Endothelial cell of umbilical vein (primary cell): Measurements from ENCODE around the gene PASK. TPM values are rescaled to one million over a fixed set of nuclear protein-coding genes. Genes with fewer than 3 reads are reported as not detected.

Experiments used
- BruUV-seq: library from RNA; stranded (reverse); fragments of 400-500 nt; replicated peaks from 2 replicates; lab custom pipeline; 2021; lab: Mats Ljungman, UMichigan
- CTCF ChIA-PET: fragments of 300-600, 350-600 bp; sonication (Branson Sonifier 250); formaldehyde crosslinking; loops from one replicate; lab custom pipeline; 2021; ENCODE audit warnings: antibody characterized with exemption, inconsistent platforms; lab: Charles Lee
- POLR2A ChIA-PET: fragments of 300-600, 350-600 bp; sonication (Branson Sonifier 250); formaldehyde crosslinking; loops from one replicate; lab custom pipeline; 2021; ENCODE audit warnings: antibody characterized with exemption, inconsistent platforms; lab: Charles Lee
- DNase-seq: peaks from one replicate; pipeline ENCODE4 v3.0.0-alpha.2; 2011; ENCODE audit warnings: low read depth, low spot score
- FAIRE-seq: peaks from 2 replicates; lab custom pipeline; 2011; peaks lifted over from hg19 to GRCh38; lab: Jason Lieb, UNC
- H2AFZ ChIP-seq: 2 replicates; pipeline ENCODE4 v1.6.0; 2012; ENCODE audit warnings: low read depth, low read length, control low read depth, inconsistent platforms
- H3K27ac ChIP-seq: 2 replicates; pipeline ENCODE4 v1.5.1; 2011; ENCODE audit warnings: low read depth, mild to moderate bottlenecking, control low read depth, low read length, moderate library complexity; ENCODE audit not compliant: insufficient read depth
- H3K27me3 ChIP-seq, 2 experiments: 2 replicates each; pipeline versions ENCODE4 v1.6.0 to v1.6.1; 2011; ENCODE audit warnings: low read length in 2 of 2, mixed read lengths in 1 of 2; ENCODE audit not compliant: control insufficient read depth in 2 of 2, insufficient read depth in 2 of 2
- H3K36me3 ChIP-seq, 2 experiments: 2 replicates in 1 of 2; 3 replicates in 1 of 2; pipeline ENCODE4 v1.5.1; 2011; ENCODE audit warnings: low read length in 2 of 2, mild to moderate bottlenecking in 1 of 2, moderate library complexity in 1 of 2; ENCODE audit not compliant: control insufficient read depth in 2 of 2, insufficient read depth in 2 of 2; ENCODE audit errors: extremely low read depth in 1 of 2
- H3K4me1 ChIP-seq: 3 replicates; pipeline ENCODE4 v1.5.1; 2011; ENCODE audit warnings: mild to moderate bottlenecking, low read length; ENCODE audit not compliant: control insufficient read depth, insufficient read depth; ENCODE audit errors: extremely low read depth
- H3K4me2 ChIP-seq: 2 replicates; pipeline ENCODE4 v1.6.1; 2011; ENCODE audit warnings: low read length, control low read depth, mixed read lengths; ENCODE audit not compliant: insufficient read depth
- H3K4me3 ChIP-seq, 3 experiments: fragments of 200-600 bp in 1 of 3; sonication (generic), shearing (Covaris generic) in 1 of 3; replicated peaks in 1 of 3; 2 replicates each; pipeline ENCODE4 v1.5.1; 2011 to 2016; ENCODE audit warnings: control low read depth in 3 of 3, low read length in 3 of 3, mild to moderate bottlenecking in 2 of 3, inconsistent platforms in 1 of 3, low read depth in 1 of 3, moderate library complexity in 1 of 3; ENCODE audit not compliant: insufficient read depth in 1 of 3
- H3K79me2 ChIP-seq: 2 replicates; pipeline ENCODE4 v1.6.0; 2012; ENCODE audit warnings: low read length, inconsistent platforms; ENCODE audit not compliant: control insufficient read depth, insufficient read depth
- H3K9ac ChIP-seq: replicated peaks from 2 replicates; pipeline ENCODE3; 2011; ENCODE audit warnings: low read length, control low read depth; ENCODE audit not compliant: insufficient read depth; ENCODE audit errors: extremely low read depth
- H3K9me1 ChIP-seq: replicated peaks from 3 replicates; pipeline ENCODE4 v1.6.0; 2011; ENCODE audit warnings: mild to moderate bottlenecking, low read length; ENCODE audit not compliant: control insufficient read depth, insufficient read depth; ENCODE audit errors: extremely low read depth
- H3K9me3 ChIP-seq: replicated peaks from 2 replicates; pipeline ENCODE4 v1.5.1; 2012; ENCODE audit warnings: low read length, inconsistent platforms; ENCODE audit not compliant: control insufficient read depth, insufficient read depth
- H4K20me1 ChIP-seq: replicated peaks from 2 replicates; pipeline ENCODE3; 2011; ENCODE audit warnings: mild to moderate bottlenecking, low read length; ENCODE audit not compliant: control insufficient read depth, insufficient read depth; ENCODE audit errors: extremely low read depth
- EZH2 ChIP-seq: IDR thresholded peaks from 2 replicates; pipeline ENCODE4 v1.6.1; 2012; ENCODE audit warnings: borderline replicate concordance, low read depth, mild to moderate bottlenecking, moderate library complexity, low read length, inconsistent platforms; ENCODE audit not compliant: severe bottlenecking
- FOS ChIP-seq: IDR thresholded peaks from 2 replicates; pipeline ENCODE4 v1.6.1; 2011; ENCODE audit warnings: mild to moderate bottlenecking, low read length, moderate library complexity, borderline replicate concordance; ENCODE audit not compliant: insufficient read depth
- GATA2 ChIP-seq: IDR thresholded peaks from 2 replicates; pipeline ENCODE4 v1.7.0; 2011; ENCODE audit warnings: low read depth, mild to moderate bottlenecking, moderate library complexity, mixed read lengths, low read length; ENCODE audit not compliant: insufficient read length, insufficient read depth
- JUN ChIP-seq: IDR thresholded peaks from 2 replicates; pipeline ENCODE4 v1.6.1; 2011; ENCODE audit warnings: borderline replicate concordance, low read depth; ENCODE audit not compliant: insufficient read length, insufficient read depth
- MAX ChIP-seq: IDR thresholded peaks from 2 replicates; pipeline ENCODE4 v1.6.1; 2011; ENCODE audit not compliant: insufficient read depth, insufficient read length
- MYC ChIP-seq: IDR thresholded peaks from one replicate; pipeline ENCODE4 v1.6.1; 2011; ENCODE audit warnings: mild to moderate bottlenecking, low read depth, low read length
- POLR2A ChIP-seq: IDR thresholded peaks from 2 replicates; pipeline ENCODE4 v1.6.1; 2012; ENCODE audit warnings: low read depth, mild to moderate bottlenecking, control low read depth, low read length
- POLR2AphosphoS5 ChIP-seq: IDR thresholded peaks from 2 replicates; pipeline ENCODE4 v1.6.1; 2012; ENCODE audit warnings: low read depth, mild to moderate bottlenecking, control low read depth, low read length, moderate library complexity; ENCODE audit not compliant: insufficient read depth
- dilution Hi-C: fragments of 300-500 bp; cut with MboI; formaldehyde crosslinking; loops from one replicate; pipeline ENCODE4 v1.15.0; 2019; ENCODE audit warnings: low sequenced_read_pairs; ENCODE audit not compliant: extremely low pct_ligation_motif_present
- intact Hi-C: fragments of 100-400 bp; cut with micrococcal nuclease; formaldehyde crosslinking; loops from one replicate; pipeline ENCODE4 v1.10.0; 2022
- polyA plus RNA-seq, 4 experiments: library from polyadenylated mRNA; depleted of rRNA in 3 of 4; stranded (reverse) in 3 of 4; unstranded in 1 of 4; fragments of >200 nt; gene quantifications; 2 replicates each; pipeline versions ENCODE4 v1.2.1 to v1.2.3, GENCODE V29; 2011 to 2012; ENCODE audit warnings: missing spikeins in 1 of 4
- total RNA-seq: library from RNA; stranded (reverse); gene quantifications from 2 replicates; pipeline ENCODE4 v1.2.3, GENCODE V29; 2021
- TF ChIP-seq, protein P1 (sequence below), 2 donors: IDR thresholded peaks; 1 replicate in 1 of 2; 2 replicates in 1 of 2; pipeline ENCODE4 v1.5.1; 2011; ENCODE audit warnings: low read length in 2 of 2, mild to moderate bottlenecking in 2 of 2, moderate library complexity in 2 of 2, control low read depth in 1 of 2, inconsistent platforms in 1 of 2, low read depth in 1 of 2; ENCODE audit not compliant: insufficient read depth in 1 of 2; ENCODE audit errors: extremely low read depth in 1 of 2

Gene PASK
- total and polyA plus RNA-seq, 2 donors (not counting 3 experiments of a cell fraction or from before 2014, with no cell fraction given) = 5.7 to 17.3 TPM

GRCh38 chr2:241188361-241189092 lies 39.3 kb upstream of the PASK start, which contains the start of gene ANO7:
Gene ANO7, plus strand, starts transcription at chr2:241188677. Its CDS starts 1,387 bp downstream, at chr2:241190064.
- no peak within 1 kb of the TSS for H3K4me2 ChIP-seq
- H3K27ac ChIP-seq = no peak within 1 kb of the TSS
- H4K20me1 ChIP-seq = no peaks in the 10 kb centered on the region
- no peaks in the 10 kb centered on the region for H3K9me3 ChIP-seq
- POLR2A ChIA-PET = no interaction called here
- intact Hi-C loops = no loop called here
- no peaks in the 10 kb centered on the region for H3K36me3 ChIP-seq
- H3K4me3 ChIP-seq = no peak within 1 kb of the TSS
- CTCF ChIA-PET = no interaction called here
- TF ChIP-seq FOS (no peak), JUN (no peak), EZH2 (no peak), POLR2A (no peak), POLR2AphosphoS5 (no peak), MYC (no peak), MAX (no peak), GATA2 (no peak)
- TF ChIP-seq, protein P1, sequence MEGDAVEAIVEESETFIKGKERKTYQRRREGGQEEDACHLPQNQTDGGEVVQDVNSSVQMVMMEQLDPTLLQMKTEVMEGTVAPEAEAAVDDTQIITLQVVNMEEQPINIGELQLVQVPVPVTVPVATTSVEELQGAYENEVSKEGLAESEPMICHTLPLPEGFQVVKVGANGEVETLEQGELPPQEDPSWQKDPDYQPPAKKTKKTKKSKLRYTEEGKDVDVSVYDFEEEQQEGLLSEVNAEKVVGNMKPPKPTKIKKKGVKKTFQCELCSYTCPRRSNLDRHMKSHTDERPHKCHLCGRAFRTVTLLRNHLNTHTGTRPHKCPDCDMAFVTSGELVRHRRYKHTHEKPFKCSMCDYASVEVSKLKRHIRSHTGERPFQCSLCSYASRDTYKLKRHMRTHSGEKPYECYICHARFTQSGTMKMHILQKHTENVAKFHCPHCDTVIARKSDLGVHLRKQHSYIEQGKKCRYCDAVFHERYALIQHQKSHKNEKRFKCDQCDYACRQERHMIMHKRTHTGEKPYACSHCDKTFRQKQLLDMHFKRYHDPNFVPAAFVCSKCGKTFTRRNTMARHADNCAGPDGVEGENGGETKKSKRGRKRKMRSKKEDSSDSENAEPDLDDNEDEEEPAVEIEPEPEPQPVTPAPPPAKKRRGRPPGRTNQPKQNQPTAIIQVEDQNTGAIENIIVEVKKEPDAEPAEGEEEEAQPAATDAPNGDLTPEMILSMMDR (IDR thresholded peaks at IDR 0.05; ENCODE audit: extremely low read depth in 1 of 2, insufficient read depth in 1 of 2, low read depth in 1 of 2, low read length in 2 of 2) = no peak
- no peak within 1 kb of the TSS for H2AFZ ChIP-seq
- FAIRE-seq = no peak
- BruUV-seq = no TSS peak
- H3K9ac ChIP-seq = no peak within 1 kb of the TSS
- H3K4me1 ChIP-seq = no peaks in the 10 kb centered on the region
- no peaks in the 10 kb centered on the region for H3K9me1 ChIP-seq
- no peak for DNase-seq
- no peaks in the 10 kb centered on the region for H3K79me2 ChIP-seq
- no peaks in the 10 kb centered on the region for H3K27me3 ChIP-seq
- dilution Hi-C loops = no loop called here
